ENCODE data around the gene KDM5B. TPM values are rescaled to one million over a fixed set of nuclear protein-coding genes. Genes with fewer than 3 reads are reported as not detected.

KDM5B gene
- total and polyA plus RNA-seq, 2 of the 8 experiments (the other 6 are each of a cell fraction or from before 2014, with no cell fraction given), result 73.3 to 210 TPM

DNA sequence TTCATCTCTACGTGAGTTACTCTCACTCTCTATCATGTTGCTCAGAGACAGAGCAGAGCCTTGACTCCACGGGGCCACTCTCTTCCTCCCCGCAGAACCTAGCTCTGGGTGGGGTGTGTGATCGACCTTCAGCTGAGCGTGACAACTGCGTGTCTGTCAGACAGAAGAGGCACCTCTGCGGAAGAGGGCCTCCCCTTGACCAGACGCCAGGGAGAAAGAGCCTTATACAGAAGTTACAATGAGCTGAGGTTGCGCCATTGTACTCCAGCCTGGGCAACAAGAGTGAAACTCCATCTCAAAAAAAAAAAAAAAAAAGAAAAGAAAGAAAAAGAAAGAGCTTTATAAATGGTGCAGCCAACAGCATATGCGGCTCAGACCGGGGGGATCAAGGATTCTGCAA is 120.9 kb downstream of the KDM5B start (continued):
- TF ChIP-seq, protein P1, sequence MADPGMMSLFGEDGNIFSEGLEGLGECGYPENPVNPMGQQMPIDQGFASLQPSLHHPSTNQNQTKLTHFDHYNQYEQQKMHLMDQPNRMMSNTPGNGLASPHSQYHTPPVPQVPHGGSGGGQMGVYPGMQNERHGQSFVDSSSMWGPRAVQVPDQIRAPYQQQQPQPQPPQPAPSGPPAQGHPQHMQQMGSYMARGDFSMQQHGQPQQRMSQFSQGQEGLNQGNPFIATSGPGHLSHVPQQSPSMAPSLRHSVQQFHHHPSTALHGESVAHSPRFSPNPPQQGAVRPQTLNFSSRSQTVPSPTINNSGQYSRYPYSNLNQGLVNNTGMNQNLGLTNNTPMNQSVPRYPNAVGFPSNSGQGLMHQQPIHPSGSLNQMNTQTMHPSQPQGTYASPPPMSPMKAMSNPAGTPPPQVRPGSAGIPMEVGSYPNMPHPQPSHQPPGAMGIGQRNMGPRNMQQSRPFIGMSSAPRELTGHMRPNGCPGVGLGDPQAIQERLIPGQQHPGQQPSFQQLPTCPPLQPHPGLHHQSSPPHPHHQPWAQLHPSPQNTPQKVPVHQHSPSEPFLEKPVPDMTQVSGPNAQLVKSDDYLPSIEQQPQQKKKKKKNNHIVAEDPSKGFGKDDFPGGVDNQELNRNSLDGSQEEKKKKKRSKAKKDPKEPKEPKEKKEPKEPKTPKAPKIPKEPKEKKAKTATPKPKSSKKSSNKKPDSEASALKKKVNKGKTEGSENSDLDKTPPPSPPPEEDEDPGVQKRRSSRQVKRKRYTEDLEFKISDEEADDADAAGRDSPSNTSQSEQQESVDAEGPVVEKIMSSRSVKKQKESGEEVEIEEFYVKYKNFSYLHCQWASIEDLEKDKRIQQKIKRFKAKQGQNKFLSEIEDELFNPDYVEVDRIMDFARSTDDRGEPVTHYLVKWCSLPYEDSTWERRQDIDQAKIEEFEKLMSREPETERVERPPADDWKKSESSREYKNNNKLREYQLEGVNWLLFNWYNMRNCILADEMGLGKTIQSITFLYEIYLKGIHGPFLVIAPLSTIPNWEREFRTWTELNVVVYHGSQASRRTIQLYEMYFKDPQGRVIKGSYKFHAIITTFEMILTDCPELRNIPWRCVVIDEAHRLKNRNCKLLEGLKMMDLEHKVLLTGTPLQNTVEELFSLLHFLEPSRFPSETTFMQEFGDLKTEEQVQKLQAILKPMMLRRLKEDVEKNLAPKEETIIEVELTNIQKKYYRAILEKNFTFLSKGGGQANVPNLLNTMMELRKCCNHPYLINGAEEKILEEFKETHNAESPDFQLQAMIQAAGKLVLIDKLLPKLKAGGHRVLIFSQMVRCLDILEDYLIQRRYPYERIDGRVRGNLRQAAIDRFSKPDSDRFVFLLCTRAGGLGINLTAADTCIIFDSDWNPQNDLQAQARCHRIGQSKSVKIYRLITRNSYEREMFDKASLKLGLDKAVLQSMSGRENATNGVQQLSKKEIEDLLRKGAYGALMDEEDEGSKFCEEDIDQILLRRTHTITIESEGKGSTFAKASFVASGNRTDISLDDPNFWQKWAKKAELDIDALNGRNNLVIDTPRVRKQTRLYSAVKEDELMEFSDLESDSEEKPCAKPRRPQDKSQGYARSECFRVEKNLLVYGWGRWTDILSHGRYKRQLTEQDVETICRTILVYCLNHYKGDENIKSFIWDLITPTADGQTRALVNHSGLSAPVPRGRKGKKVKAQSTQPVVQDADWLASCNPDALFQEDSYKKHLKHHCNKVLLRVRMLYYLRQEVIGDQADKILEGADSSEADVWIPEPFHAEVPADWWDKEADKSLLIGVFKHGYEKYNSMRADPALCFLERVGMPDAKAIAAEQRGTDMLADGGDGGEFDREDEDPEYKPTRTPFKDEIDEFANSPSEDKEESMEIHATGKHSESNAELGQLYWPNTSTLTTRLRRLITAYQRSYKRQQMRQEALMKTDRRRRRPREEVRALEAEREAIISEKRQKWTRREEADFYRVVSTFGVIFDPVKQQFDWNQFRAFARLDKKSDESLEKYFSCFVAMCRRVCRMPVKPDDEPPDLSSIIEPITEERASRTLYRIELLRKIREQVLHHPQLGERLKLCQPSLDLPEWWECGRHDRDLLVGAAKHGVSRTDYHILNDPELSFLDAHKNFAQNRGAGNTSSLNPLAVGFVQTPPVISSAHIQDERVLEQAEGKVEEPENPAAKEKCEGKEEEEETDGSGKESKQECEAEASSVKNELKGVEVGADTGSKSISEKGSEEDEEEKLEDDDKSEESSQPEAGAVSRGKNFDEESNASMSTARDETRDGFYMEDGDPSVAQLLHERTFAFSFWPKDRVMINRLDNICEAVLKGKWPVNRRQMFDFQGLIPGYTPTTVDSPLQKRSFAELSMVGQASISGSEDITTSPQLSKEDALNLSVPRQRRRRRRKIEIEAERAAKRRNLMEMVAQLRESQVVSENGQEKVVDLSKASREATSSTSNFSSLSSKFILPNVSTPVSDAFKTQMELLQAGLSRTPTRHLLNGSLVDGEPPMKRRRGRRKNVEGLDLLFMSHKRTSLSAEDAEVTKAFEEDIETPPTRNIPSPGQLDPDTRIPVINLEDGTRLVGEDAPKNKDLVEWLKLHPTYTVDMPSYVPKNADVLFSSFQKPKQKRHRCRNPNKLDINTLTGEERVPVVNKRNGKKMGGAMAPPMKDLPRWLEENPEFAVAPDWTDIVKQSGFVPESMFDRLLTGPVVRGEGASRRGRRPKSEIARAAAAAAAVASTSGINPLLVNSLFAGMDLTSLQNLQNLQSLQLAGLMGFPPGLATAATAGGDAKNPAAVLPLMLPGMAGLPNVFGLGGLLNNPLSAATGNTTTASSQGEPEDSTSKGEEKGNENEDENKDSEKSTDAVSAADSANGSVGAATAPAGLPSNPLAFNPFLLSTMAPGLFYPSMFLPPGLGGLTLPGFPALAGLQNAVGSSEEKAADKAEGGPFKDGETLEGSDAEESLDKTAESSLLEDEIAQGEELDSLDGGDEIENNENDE (IDR thresholded peaks at IDR 0.05; ENCODE audit: insufficient replicate concordance, low read length), result no peak
- TF ChIP-seq PHF8 (conservative IDR thresholded peaks at IDR 0.05; ENCODE audit: low read depth, low read length) (no peak), GABPA (IDR thresholded peaks at IDR 0.05; ENCODE audit: borderline replicate concordance, insufficient read depth, low read length) (no peak), POU5F1 (IDR thresholded peaks at IDR 0.05; ENCODE audit: low read depth, low read length) (no peak), KDM4A (IDR thresholded peaks at IDR 0.05; ENCODE audit: low read depth, low read length, severe bottlenecking) (no peak), MAFK (IDR thresholded peaks at IDR 0.05; ENCODE audit: low read depth, low read length) (no peak), RXRA (IDR thresholded peaks at IDR 0.05; ENCODE audit: insufficient read depth, low read depth, low read length) (no peak), CTBP2 (IDR thresholded peaks at IDR 0.05; ENCODE audit: borderline replicate concordance, insufficient read depth, insufficient read length, low read length) (no peak)
- TF ChIP-seq, protein P2, sequence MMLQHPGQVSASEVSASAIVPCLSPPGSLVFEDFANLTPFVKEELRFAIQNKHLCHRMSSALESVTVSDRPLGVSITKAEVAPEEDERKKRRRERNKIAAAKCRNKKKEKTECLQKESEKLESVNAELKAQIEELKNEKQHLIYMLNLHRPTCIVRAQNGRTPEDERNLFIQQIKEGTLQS (IDR thresholded peaks at IDR 0.05; ENCODE audit: insufficient read depth, low read depth, low read length), result no peak

Data from H1 (cell line).